CD4-positive, CD25-positive, alpha-beta regulatory T cell (primary cell): ENCODE results near the gene DYRK1A. TPM values are rescaled to one million over a fixed set of nuclear protein-coding genes. Genes with fewer than 3 reads are reported as not detected.
"Not testable (repeated sequence)": the region's sequence is repeated elsewhere in the genome, so short reads cannot be mapped to it uniquely, and the experiment has no call there.

Experiments used
- ATAC-seq, 2 donors: fragments of 150-1000 bp; cut with Tn5 transposase; one replicate each; pipeline ENCODE4 v1.10.0; 2021; ENCODE audit warnings: low read depth in 2 of 2, moderate number of reproducible peaks in 2 of 2, moderate library complexity in 1 of 2
- DNase-seq, 3 donors: peaks; one replicate each; pipeline versions ENCODE4 v3.0.0 to v3.0.0-alpha.2; 2012 to 2022; ENCODE audit warnings: mixed read lengths in 1 of 3
- H3K27ac ChIP-seq: one replicate; pipeline ENCODE4 v1.7.0; 2013; ENCODE audit warnings: mild to moderate bottlenecking, low read length; ENCODE audit not compliant: insufficient read depth, poor library complexity, severe bottlenecking
- H3K27me3 ChIP-seq: one replicate; pipeline ENCODE4 v1.7.0; 2013; ENCODE audit warnings: low read length; ENCODE audit not compliant: control insufficient read depth, insufficient read depth
- H3K36me3 ChIP-seq: one replicate; pipeline ENCODE4 v1.7.0; 2013; ENCODE audit warnings: mild to moderate bottlenecking, low read length, moderate library complexity; ENCODE audit not compliant: control insufficient read depth, insufficient read depth
- H3K4me1 ChIP-seq: 2 replicates; pipeline ENCODE4 v1.7.0; 2013; ENCODE audit warnings: mild to moderate bottlenecking, low read length; ENCODE audit not compliant: insufficient read depth, control insufficient read depth, poor library complexity, severe bottlenecking
- H3K4me3 ChIP-seq: one replicate; pipeline ENCODE4 v1.7.0; 2013; ENCODE audit warnings: low read depth, mild to moderate bottlenecking, low read length, moderate library complexity
- H3K9me3 ChIP-seq, 2 experiments: 1 replicate in 1 of 2; 2 replicates in 1 of 2; pipeline ENCODE4 v1.7.0; 2013; ENCODE audit warnings: low read length in 2 of 2, mild to moderate bottlenecking in 1 of 2, moderate library complexity in 1 of 2; ENCODE audit not compliant: control insufficient read depth in 2 of 2
- H3K27ac Mint-ChIP-seq, 3 donors: one replicate each; pipeline ENCODE4 v1.8.0; 2020 to 2022; ENCODE audit warnings: mild to moderate bottlenecking in 3 of 3, mixed read lengths in 3 of 3, moderate library complexity in 2 of 3
- H3K27me3 Mint-ChIP-seq: one replicate; pipeline ENCODE4 v1.8.0; 2022; ENCODE audit warnings: mild to moderate bottlenecking, mixed read lengths
- H3K36me3 Mint-ChIP-seq: one replicate; pipeline ENCODE4 v1.8.0; 2020; ENCODE audit warnings: mixed read lengths
- H3K4me1 Mint-ChIP-seq, 4 donors: one replicate each; pipeline ENCODE4 v1.8.0; 2020 to 2022; ENCODE audit warnings: mixed read lengths in 4 of 4, mild to moderate bottlenecking in 1 of 4
- H3K4me3 Mint-ChIP-seq, 4 donors: one replicate each; pipeline ENCODE4 v1.8.0; 2020 to 2022; ENCODE audit warnings: mild to moderate bottlenecking in 4 of 4, mixed read lengths in 4 of 4, moderate library complexity in 3 of 4
- H3K9me3 Mint-ChIP-seq, 7 donors: one replicate each; pipeline ENCODE4 v1.8.0; 2020 to 2022; ENCODE audit warnings: mixed read lengths in 7 of 7, mild to moderate bottlenecking in 3 of 7, moderate library complexity in 2 of 7
- polyA plus RNA-seq, 4 donors: library from polyadenylated mRNA; unstranded; fragments of 300-500 nt; fragmentation: Illumina TruSeq; gene quantifications; one replicate each; pipeline ENCODE4 v1.2.3, GENCODE V29; 2021
- total RNA-seq: library from RNA; stranded (reverse); gene quantifications from one replicate; pipeline ENCODE4 v1.2.3, GENCODE V29; 2022

DYRK1A gene
- total and polyA plus RNA-seq, 5 donors from 2014 or later: 2.6 to 143 (median 6.1) TPM

DNA sequence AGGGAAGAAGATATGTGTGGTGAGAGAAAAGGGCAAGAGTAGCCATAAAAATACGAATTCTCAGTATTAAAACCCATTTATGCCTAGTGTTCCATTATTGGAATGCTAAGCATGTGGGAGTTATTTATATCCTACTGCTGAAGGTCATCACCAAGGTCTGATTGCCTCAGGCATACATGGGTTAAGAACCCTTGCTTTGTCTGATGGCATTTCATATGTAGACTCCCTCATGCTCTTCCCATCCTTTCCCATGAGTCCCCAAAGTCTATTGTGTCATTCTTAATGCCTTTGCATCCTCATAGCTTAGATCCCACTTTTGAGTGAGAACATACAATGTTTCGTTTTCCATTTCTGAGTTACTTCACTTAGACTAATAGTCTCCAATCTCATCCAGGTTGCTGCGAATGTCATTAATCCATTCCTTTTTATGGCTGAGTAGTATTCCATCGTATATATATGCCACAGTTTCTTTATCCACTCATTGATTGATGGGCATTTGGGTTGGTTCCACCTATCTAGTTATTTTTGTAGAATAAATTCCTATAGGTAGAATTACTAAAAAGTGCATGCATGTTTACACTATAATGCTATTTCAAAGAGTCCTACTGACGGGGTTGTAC, 172.5 kb downstream of the DYRK1A start:
- ATAC-seq (no peak), DNase-seq (no peak)
- H3K36me3 Mint-ChIP-seq: peaks cover 11% of the 10 kb centered on the region
- no peaks in the 10 kb centered on the region for H3K36me3 ChIP-seq
- H3K4me3 ChIP-seq: no peak overlapping the region
- H3K27ac Mint-ChIP-seq: no peak overlapping the region
- H3K9me3 Mint-ChIP-seq: peaks cover 9 to 26% (median 11%) of the 10 kb centered on the region in 7 donors
- H3K27ac ChIP-seq: no peak overlapping the region
- H3K4me1 ChIP-seq: no peaks in the 10 kb centered on the region
- peaks cover 4 to 13% of the 10 kb centered on the region in 2 experiments for H3K9me3 ChIP-seq
- H3K27me3 Mint-ChIP-seq: peaks cover 38% of the 10 kb centered on the region
- peaks cover 16% of the 10 kb centered on the region for H3K27me3 ChIP-seq
- no peak overlapping the region for H3K4me3 Mint-ChIP-seq
- peaks cover 0 to 5% (median 2%) of the 10 kb centered on the region in 4 donors for H3K4me1 Mint-ChIP-seq

- H3K27me3 ChIP-seq: peaks cover 16% of the 10 kb centered on the region
- Mint-ChIP-seq H3K36me3 (peaks cover 11% of the 10 kb centered on the region), H3K27me3 (peaks cover 27% of the 10 kb centered on the region), H3K9me3 (peaks cover 8 to 26% (median 9%) of the 10 kb centered on the region in 7 donors)
- not testable (repeated sequence) for ATAC-seq, H3K27ac ChIP-seq, H3K4me3 Mint-ChIP-seq, DNase-seq, H3K36me3 ChIP-seq, H3K27ac Mint-ChIP-seq, H3K4me3 ChIP-seq, H3K4me1 Mint-ChIP-seq, H3K4me1 ChIP-seq
- H3K9me3 ChIP-seq: peaks cover 4 to 13% of the 10 kb centered on the region in 2 experiments
These were observed 174.6 kb downstream of the DYRK1A start for GRCh38 chr21:37541128-37541527.

- peaks cover 4 to 19% (median 10%) of the 10 kb centered on the region in 7 donors for H3K9me3 Mint-ChIP-seq
- peaks cover 4% of the 10 kb centered on the region for H3K36me3 Mint-ChIP-seq
- no peaks in the 10 kb centered on the region for H3K4me1 ChIP-seq
- no peaks in the 10 kb centered on the region for H3K36me3 ChIP-seq
- H3K27ac ChIP-seq: no peak overlapping the region
- H3K9me3 ChIP-seq: peaks cover 0 to 11% of the 10 kb centered on the region in 2 experiments
- H3K27me3 ChIP-seq: peaks cover 16% of the 10 kb centered on the region
- peaks cover 28% of the 10 kb centered on the region for H3K27me3 Mint-ChIP-seq
- no peak overlapping the region for H3K4me3 ChIP-seq
- ATAC-seq (no peak), DNase-seq (no peak)
- no peak overlapping the region for H3K4me3 Mint-ChIP-seq
- no peak overlapping the region for H3K27ac Mint-ChIP-seq
- peaks cover 0 to 7% (median 5%) of the 10 kb centered on the region in 4 donors for H3K4me1 Mint-ChIP-seq
These were observed 175.9 kb downstream of the DYRK1A start for GRCh38 chr21:37542512-37542911.

GRCh38 chr21:37546299-37546908, 179.8 kb downstream of the DYRK1A start:
- no peak for DNase-seq

GRCh38 chr21:37546949-37547614, 180.5 kb downstream of the DYRK1A start:
- no peak overlapping the region for H3K4me3 Mint-ChIP-seq
- peaks cover 24% of the 10 kb centered on the region for H3K27me3 Mint-ChIP-seq
- H3K9me3 Mint-ChIP-seq: peaks cover 3 to 9% (median 5%) of the 10 kb centered on the region in 7 donors
- H3K36me3 ChIP-seq: no peaks in the 10 kb centered on the region
- H3K27me3 ChIP-seq: peaks cover 11% of the 10 kb centered on the region
- ATAC-seq (peak in 1 of 2 donors; percentile 18), DNase-seq (no peak)
- H3K27ac Mint-ChIP-seq: peak overlapping the region in 1 of 3 donors; percentile 37
- H3K4me1 Mint-ChIP-seq: peaks cover 0 to 12% (median 7%) of the 10 kb centered on the region in 4 donors
- H3K4me1 ChIP-seq: no peaks in the 10 kb centered on the region
- H3K36me3 Mint-ChIP-seq: no peaks in the 10 kb centered on the region
- H3K9me3 ChIP-seq: peaks cover 0 to 8% of the 10 kb centered on the region in 2 experiments
- H3K4me3 ChIP-seq: no peak overlapping the region
- no peak overlapping the region for H3K27ac ChIP-seq

More at GRCh38 chr21:37546299-37546908, 179.8 kb downstream of the DYRK1A start:
- no peak overlapping the region for H3K4me3 Mint-ChIP-seq
- H3K27me3 ChIP-seq: peaks cover 11% of the 10 kb centered on the region
- H3K4me1 Mint-ChIP-seq: peaks cover 0 to 12% (median 8%) of the 10 kb centered on the region in 4 donors
- peak overlapping the region in 1 of 3 donors; percentile 54 for H3K27ac Mint-ChIP-seq
- H3K4me3 ChIP-seq: no peak overlapping the region
- H3K4me1 ChIP-seq: no peaks in the 10 kb centered on the region
- peaks cover 3 to 9% (median 8%) of the 10 kb centered on the region in 7 donors for H3K9me3 Mint-ChIP-seq
- ATAC-seq: no peak
- no peak overlapping the region for H3K27ac ChIP-seq
- H3K36me3 Mint-ChIP-seq: no peaks in the 10 kb centered on the region
- peaks cover 0 to 10% of the 10 kb centered on the region in 2 experiments for H3K9me3 ChIP-seq
- H3K27me3 Mint-ChIP-seq: peaks cover 29% of the 10 kb centered on the region
- no peaks in the 10 kb centered on the region for H3K36me3 ChIP-seq

DNA sequence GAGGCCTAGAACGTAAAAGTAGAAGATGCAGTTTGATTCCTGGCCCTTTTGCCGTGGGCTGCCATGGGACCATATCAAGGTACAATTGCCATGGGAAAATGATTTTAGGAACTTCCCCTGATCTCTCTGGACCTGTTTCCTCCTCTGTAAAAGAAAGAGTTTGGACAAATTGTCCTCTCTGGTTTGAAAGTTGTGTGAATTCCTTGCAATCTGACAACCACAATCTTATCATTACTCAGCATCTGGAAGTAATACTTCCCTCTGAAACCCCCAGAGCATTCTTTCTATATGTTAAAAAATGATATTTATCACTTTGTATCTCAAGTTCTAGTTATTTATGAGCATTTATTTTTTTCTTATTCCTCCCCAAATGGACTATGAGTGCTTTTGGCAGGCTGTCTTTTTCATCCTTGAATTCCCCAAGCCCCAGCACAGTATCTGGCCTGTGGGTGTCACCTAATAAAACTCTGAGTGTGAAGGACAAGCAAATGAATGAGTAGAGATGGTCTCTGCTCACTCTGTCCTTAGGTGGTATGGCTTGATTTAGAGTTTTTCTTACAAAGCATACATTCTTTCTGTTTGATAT, 181.1 kb downstream of the DYRK1A start:
- H3K9me3 Mint-ChIP-seq: peaks cover 0 to 3% (median 1%) of the 10 kb centered on the region in 7 donors
- no peak overlapping the region for H3K4me3 Mint-ChIP-seq

GRCh38 chr21:37548521-37548981, 182.0 kb downstream of the DYRK1A start:
- DNase-seq (no peak), ATAC-seq (no peak)
- peaks cover 0 to 12% (median 6%) of the 10 kb centered on the region in 4 donors for H3K4me1 Mint-ChIP-seq
- Histone ChIP-seq H3K27ac (no peak overlapping the region), H3K4me1 (no peaks in the 10 kb centered on the region), H3K4me3 (no peak overlapping the region), H3K9me3 (peaks cover 0 to under 1% of the 10 kb centered on the region in 2 experiments), H3K27me3 (peaks cover 7% of the 10 kb centered on the region), H3K36me3 (no peaks in the 10 kb centered on the region)
- peaks cover 0 to 1% (median 0%) of the 10 kb centered on the region in 7 donors for H3K9me3 Mint-ChIP-seq
- no peak overlapping the region for H3K27ac Mint-ChIP-seq
- no peaks in the 10 kb centered on the region for H3K36me3 Mint-ChIP-seq
- no peak overlapping the region for H3K4me3 Mint-ChIP-seq
- H3K27me3 Mint-ChIP-seq: peaks cover 24% of the 10 kb centered on the region

More for the DNA sequence above, 181.1 kb downstream of the DYRK1A start:
- H3K4me3 ChIP-seq: no peak overlapping the region
- H3K9me3 ChIP-seq: peaks cover 0 to 7% of the 10 kb centered on the region in 2 experiments
- Mint-ChIP-seq H3K27me3 (peaks cover 24% of the 10 kb centered on the region), H3K36me3 (no peaks in the 10 kb centered on the region), H3K4me1 (peaks cover 0 to 12% (median 6%) of the 10 kb centered on the region in 4 donors), H3K27ac (peak overlapping the region in 1 of 3 donors; percentile 37)
- ATAC-seq (no peak), DNase-seq (no peak)
- no peaks in the 10 kb centered on the region for H3K4me1 ChIP-seq
- peaks cover 8% of the 10 kb centered on the region for H3K27me3 ChIP-seq
- no peaks in the 10 kb centered on the region for H3K36me3 ChIP-seq
- no peak overlapping the region for H3K27ac ChIP-seq
